ENCODE measurements around the gene CCDC91.

CCDC91 gene

GRCh38 chr12:28498850-28499249, 308.6 kb downstream of the CCDC91 start:
- no peak overlapping the region for H3K9ac ChIP-seq (ENCODE audit: low read length)
- H3K79me1 ChIP-seq (replicated peaks; ENCODE audit: low read length, poor library complexity, severe bottlenecking) = no peaks in the 10 kb centered on the region
- H2BK12ac ChIP-seq (ENCODE audit: low read length in 2 of 2) = no peak overlapping the region
- H4K91ac ChIP-seq (ENCODE audit: low read length) = no peak overlapping the region
- H3K36me3 ChIP-seq (ENCODE audit: control insufficient read depth in 1 of 2, insufficient read depth in 2 of 2, low read depth in 1 of 2, low read length in 2 of 2) = peaks cover 0 to 5% of the 10 kb centered on the region in 2 experiments
- no peak overlapping the region for H3K4ac ChIP-seq (ENCODE audit: low read depth in 1 of 2, low read length in 2 of 2)
- H2AK5ac ChIP-seq (ENCODE audit: low read length, severe bottlenecking) = no peak overlapping the region
- H2BK5ac ChIP-seq (ENCODE audit: low read depth, low read length, poor library complexity, severe bottlenecking) = no peak overlapping the region
- no peak for DNase-seq
- H3K23ac ChIP-seq (ENCODE audit: low read length in 2 of 2) = no peak overlapping the region
- no peak overlapping the region for H2BK15ac ChIP-seq (ENCODE audit: low read depth, poor library complexity, severe bottlenecking)
- no peak overlapping the region for H4K8ac ChIP-seq (ENCODE audit: low read length)
- H3K27me3 ChIP-seq (ENCODE audit: control insufficient read depth in 1 of 2, insufficient read depth in 1 of 2, low read length in 2 of 2) = no peaks in the 10 kb centered on the region
- WGBS = no CpG with 5 or more reads among the region's 1 CpG
- H3K4me3 ChIP-seq (ENCODE audit: insufficient read depth in 1 of 2, low read depth in 1 of 2, low read length in 2 of 2) = no peak overlapping the region
- H3K27ac ChIP-seq (ENCODE audit: low read length, poor library complexity, severe bottlenecking) = no peak overlapping the region
- H2BK120ac ChIP-seq (ENCODE audit: low read depth, low read length) = no peak overlapping the region
- H3K18ac ChIP-seq (ENCODE audit: low read depth in 1 of 2, low read length in 2 of 2) = no peak overlapping the region
- no peak overlapping the region for H3K14ac ChIP-seq (ENCODE audit: low read length in 2 of 2)
- H3K4me2 ChIP-seq (ENCODE audit: low read length, poor library complexity, severe bottlenecking) = no peak overlapping the region
- H2AFZ ChIP-seq (ENCODE audit: low read depth, low read length) = no peak overlapping the region
- no peaks in the 10 kb centered on the region for H3K9me3 ChIP-seq (ENCODE audit: control insufficient read depth, low read length)
- no peaks in the 10 kb centered on the region for H3K4me1 ChIP-seq (ENCODE audit: control insufficient read depth, insufficient read depth, low read depth, low read length)

GRCh38 chr12:28500373-28501024, 310.2 kb downstream of the CCDC91 start:
- no peaks in the 10 kb centered on the region for H3K9me3 ChIP-seq (ENCODE audit: control insufficient read depth, low read length)
- H3K4me1 ChIP-seq (ENCODE audit: control insufficient read depth, insufficient read depth, low read depth, low read length) = no peaks in the 10 kb centered on the region
- WGBS = no CpG with 5 or more reads among the region's 1 CpG
- DNase-seq = no peak
- H4K8ac ChIP-seq (ENCODE audit: low read length) = no peak overlapping the region
- no peak overlapping the region for H2BK120ac ChIP-seq (ENCODE audit: low read depth, low read length)
- H2BK12ac ChIP-seq (ENCODE audit: low read length in 2 of 2) = no peak overlapping the region
- H3K18ac ChIP-seq (ENCODE audit: low read depth in 1 of 2, low read length in 2 of 2) = no peak overlapping the region
- no peak overlapping the region for H2AK5ac ChIP-seq (ENCODE audit: low read length, severe bottlenecking)
- no peaks in the 10 kb centered on the region for H3K27me3 ChIP-seq (ENCODE audit: control insufficient read depth in 1 of 2, insufficient read depth in 1 of 2, low read length in 2 of 2)
- no peaks in the 10 kb centered on the region for H3K79me1 ChIP-seq (replicated peaks; ENCODE audit: low read length, poor library complexity, severe bottlenecking)
- H3K4me3 ChIP-seq (ENCODE audit: insufficient read depth in 1 of 2, low read depth in 1 of 2, low read length in 2 of 2) = no peak overlapping the region
- H3K23ac ChIP-seq (ENCODE audit: low read length in 2 of 2) = no peak overlapping the region
- no peak overlapping the region for H3K14ac ChIP-seq (ENCODE audit: low read length in 2 of 2)
- H2BK15ac ChIP-seq (ENCODE audit: low read depth, poor library complexity, severe bottlenecking) = no peak overlapping the region
- no peaks in the 10 kb centered on the region for H3K36me3 ChIP-seq (ENCODE audit: control insufficient read depth in 1 of 2, insufficient read depth in 2 of 2, low read depth in 1 of 2, low read length in 2 of 2)
- no peak overlapping the region for H3K4me2 ChIP-seq (ENCODE audit: low read length, poor library complexity, severe bottlenecking)
- H3K9ac ChIP-seq (ENCODE audit: low read length) = no peak overlapping the region
- no peak overlapping the region for H2AFZ ChIP-seq (ENCODE audit: low read depth, low read length)
- H3K27ac ChIP-seq (ENCODE audit: low read length, poor library complexity, severe bottlenecking) = no peak overlapping the region
- H4K91ac ChIP-seq (ENCODE audit: low read length) = no peak overlapping the region
- no peak overlapping the region for H3K4ac ChIP-seq (ENCODE audit: low read depth in 1 of 2, low read length in 2 of 2)
- no peak overlapping the region for H2BK5ac ChIP-seq (ENCODE audit: low read depth, low read length, poor library complexity, severe bottlenecking)

GRCh38 chr12:28506271-28506670, 316.0 kb downstream of the CCDC91 start:
- Histone ChIP-seq H3K4me3 (ENCODE audit: insufficient read depth in 1 of 2, low read depth in 1 of 2, low read length in 2 of 2) (no peak overlapping the region), H3K18ac (ENCODE audit: low read depth in 1 of 2, low read length in 2 of 2) (no peak overlapping the region), H2BK120ac (ENCODE audit: low read depth, low read length) (no peak overlapping the region), H3K9me3 (ENCODE audit: control insufficient read depth, low read length) (no peaks in the 10 kb centered on the region), H3K27ac (ENCODE audit: low read length, poor library complexity, severe bottlenecking) (peak overlapping the region; percentile 64), H4K8ac (ENCODE audit: low read length) (no peak overlapping the region), H3K4me1 (ENCODE audit: control insufficient read depth, insufficient read depth, low read depth, low read length) (peaks cover 3% of the 10 kb centered on the region), H3K14ac (ENCODE audit: low read length in 2 of 2) (no peak overlapping the region), H3K79me1 (replicated peaks; ENCODE audit: low read length, poor library complexity, severe bottlenecking) (no peaks in the 10 kb centered on the region), H4K91ac (ENCODE audit: low read length) (no peak overlapping the region), H3K4me2 (ENCODE audit: low read length, poor library complexity, severe bottlenecking) (no peak overlapping the region), H3K9ac (ENCODE audit: low read length) (peak overlapping the region; percentile 33), H3K36me3 (ENCODE audit: control insufficient read depth in 1 of 2, insufficient read depth in 2 of 2, low read depth in 1 of 2, low read length in 2 of 2) (no peaks in the 10 kb centered on the region), H3K4ac (ENCODE audit: low read depth in 1 of 2, low read length in 2 of 2) (no peak overlapping the region), H3K23ac (ENCODE audit: low read length in 2 of 2) (no peak overlapping the region), H2BK5ac (ENCODE audit: low read depth, low read length, poor library complexity, severe bottlenecking) (no peak overlapping the region), H2AFZ (ENCODE audit: low read depth, low read length) (no peak overlapping the region), H2AK5ac (ENCODE audit: low read length, severe bottlenecking) (no peak overlapping the region), H2BK12ac (ENCODE audit: low read length in 2 of 2) (no peak overlapping the region), H3K27me3 (ENCODE audit: control insufficient read depth in 1 of 2, insufficient read depth in 1 of 2, low read length in 2 of 2) (no peaks in the 10 kb centered on the region), H2BK15ac (ENCODE audit: low read depth, poor library complexity, severe bottlenecking) (no peak overlapping the region)
- DNase-seq = no peak

GRCh38 chr12:28507033-28507432, 316.8 kb downstream of the CCDC91 start:
- peak overlapping the region; percentile 39 for H3K27ac ChIP-seq (ENCODE audit: low read length, poor library complexity, severe bottlenecking)
- H3K9ac ChIP-seq (ENCODE audit: low read length) = peak overlapping the region; percentile 33

More at GRCh38 chr12:28507033-28507432, 316.8 kb downstream of the CCDC91 start:
- H3K36me3 ChIP-seq (ENCODE audit: control insufficient read depth in 1 of 2, insufficient read depth in 2 of 2, low read depth in 1 of 2, low read length in 2 of 2) = no peaks in the 10 kb centered on the region
- no peak overlapping the region for H2BK5ac ChIP-seq (ENCODE audit: low read depth, low read length, poor library complexity, severe bottlenecking)
- H2BK120ac ChIP-seq (ENCODE audit: low read depth, low read length) = no peak overlapping the region
- H3K9me3 ChIP-seq (ENCODE audit: control insufficient read depth, low read length) = no peaks in the 10 kb centered on the region
- no peak overlapping the region for H3K23ac ChIP-seq (ENCODE audit: low read length in 2 of 2)
- H3K79me1 ChIP-seq (replicated peaks; ENCODE audit: low read length, poor library complexity, severe bottlenecking) = no peaks in the 10 kb centered on the region
- H2AFZ ChIP-seq (ENCODE audit: low read depth, low read length) = no peak overlapping the region
- no peak overlapping the region for H2BK12ac ChIP-seq (ENCODE audit: low read length in 2 of 2)
- H3K4ac ChIP-seq (ENCODE audit: low read depth in 1 of 2, low read length in 2 of 2) = no peak overlapping the region
- no peak overlapping the region for H3K4me2 ChIP-seq (ENCODE audit: low read length, poor library complexity, severe bottlenecking)
- no peak overlapping the region for H3K14ac ChIP-seq (ENCODE audit: low read length in 2 of 2)
- H4K91ac ChIP-seq (ENCODE audit: low read length) = no peak overlapping the region
- no peak overlapping the region for H4K8ac ChIP-seq (ENCODE audit: low read length)
- no peaks in the 10 kb centered on the region for H3K27me3 ChIP-seq (ENCODE audit: control insufficient read depth in 1 of 2, insufficient read depth in 1 of 2, low read length in 2 of 2)
- H3K4me1 ChIP-seq (ENCODE audit: control insufficient read depth, insufficient read depth, low read depth, low read length) = peaks cover 3% of the 10 kb centered on the region
- no peak for DNase-seq
- H3K4me3 ChIP-seq (ENCODE audit: insufficient read depth in 1 of 2, low read depth in 1 of 2, low read length in 2 of 2) = no peak overlapping the region
- H2BK15ac ChIP-seq (ENCODE audit: low read depth, poor library complexity, severe bottlenecking) = no peak overlapping the region
- H3K18ac ChIP-seq (ENCODE audit: low read depth in 1 of 2, low read length in 2 of 2) = no peak overlapping the region
- H2AK5ac ChIP-seq (ENCODE audit: low read length, severe bottlenecking) = no peak overlapping the region

Data from mesenchymal stem cell (in vitro differentiated cells and primary cell).